Lung (tissue), 12 donors: ENCODE results near the gene DOC2B. TPM values are rescaled to one million over a fixed set of nuclear protein-coding genes. Genes with fewer than 3 reads are reported as not detected.

Experiments used
- ATAC-seq: fragments of 200-7000 bp; cut with Tn5 transposase; one replicate; pipeline ENCODE4 v1.9.1; 2020; ENCODE audit warnings: moderate number of reproducible peaks; ENCODE audit not compliant: insufficient read depth, low FRiP score
- DNase-seq, 3 donors: peaks; one replicate each; pipeline ENCODE4 v3.0.0-alpha.2; 2013 to 2017
- H3K27ac ChIP-seq, 2 donors: one replicate each; pipeline ENCODE4 v1.5.1; 2013; ENCODE audit warnings: mild to moderate bottlenecking in 2 of 2, moderate library complexity in 2 of 2, control low read depth in 1 of 2, inconsistent platforms in 1 of 2, low read depth in 1 of 2, low read length in 1 of 2
- H3K27me3 ChIP-seq, 3 donors: one replicate each; pipeline ENCODE4 v1.5.1; 2013; ENCODE audit warnings: low read length in 2 of 3; ENCODE audit not compliant: control insufficient read depth in 3 of 3, insufficient read depth in 3 of 3
- H3K36me3 ChIP-seq, 4 donors: one replicate each; pipeline ENCODE4 v1.5.1; 2013; ENCODE audit warnings: low read length in 4 of 4, mild to moderate bottlenecking in 1 of 4, moderate library complexity in 1 of 4; ENCODE audit not compliant: control insufficient read depth in 4 of 4, insufficient read depth in 4 of 4
- H3K4me1 ChIP-seq, 5 donors: one replicate each; pipeline ENCODE4 v1.5.1; 2013; ENCODE audit warnings: low read length in 5 of 5, mild to moderate bottlenecking in 2 of 5, moderate library complexity in 1 of 5; ENCODE audit not compliant: control insufficient read depth in 5 of 5, insufficient read depth in 5 of 5
- H3K4me3 ChIP-seq: one replicate; pipeline ENCODE4 v1.5.1; 2013; ENCODE audit warnings: mild to moderate bottlenecking, control low read depth, moderate library complexity
- H3K9ac ChIP-seq, 2 donors: one replicate each; pipeline ENCODE4 v1.5.1; 2013; ENCODE audit warnings: low read length in 2 of 2, control low read depth in 1 of 2; ENCODE audit not compliant: insufficient read depth in 1 of 2
- H3K9me3 ChIP-seq, 4 donors: one replicate each; pipeline ENCODE4 v1.5.1; 2013; ENCODE audit warnings: low read length in 3 of 4, mild to moderate bottlenecking in 1 of 4, moderate library complexity in 1 of 4; ENCODE audit not compliant: control insufficient read depth in 4 of 4, insufficient read depth in 3 of 4
- WGBS, 2 donors: extraction: QIAGEN DNeasy Blood & Tissue Kit; methylation state at CpG; one replicate each; pipeline ENCODE4 v1.1.7; 2013; 5-methylcytosine and 5-hydroxymethylcytosine counted together
- polyA plus RNA-seq, 2 donors: library from polyadenylated mRNA; stranded (reverse); fragments of 200-250 nt; gene quantifications; one replicate each; pipeline ENCODE4 v1.2.1, GENCODE V29; 2013
- total RNA-seq, 2 donors: library from RNA; depleted of rRNA in 1 of 2; stranded (reverse); fragments of >200 nt in 1 of 2; gene quantifications; one replicate each; pipeline ENCODE4 v1.2.1, GENCODE V29; 2014 to 2021
- TF ChIP-seq, protein P1 (sequence below): IDR thresholded peaks from 2 replicates; pipeline ENCODE4 v1.5.1; 2012; ENCODE audit warnings: mild to moderate bottlenecking; ENCODE audit errors: control extremely low read depth, extremely low read depth
- donor health status: control.
- donor health status: control.
- donor health status: Bipolar disorder and iron deficiency.
- donor health status: healthy.
- donor health status: DM: yes; HTN: yes; CAD: no.

DOC2B gene
- total and polyA plus RNA-seq, 4 donors: 3.0 to 7.5 (median 5.3) TPM

DNA sequence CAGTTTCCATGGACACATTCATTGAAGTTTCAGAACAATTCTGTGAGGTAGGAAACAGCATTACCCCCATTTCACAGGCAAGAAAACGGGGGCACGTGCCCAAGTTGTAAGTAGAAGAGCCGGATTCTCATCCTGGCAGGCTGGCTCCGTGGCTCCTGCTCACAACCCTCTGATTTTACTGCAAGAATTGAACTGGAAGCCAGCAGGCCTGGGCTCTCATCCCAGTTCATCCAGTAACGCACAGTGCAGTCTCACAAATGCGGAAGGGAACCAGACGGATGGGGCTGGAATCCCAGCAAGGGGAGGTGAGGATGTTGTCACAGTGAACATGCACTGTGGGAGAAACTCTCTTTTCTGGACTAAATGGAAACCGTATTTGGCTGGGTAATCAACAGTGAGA is 40.7 kb upstream of the DOC2B start:
- H3K4me3 ChIP-seq: no peak overlapping the region
- TF ChIP-seq, protein P1, sequence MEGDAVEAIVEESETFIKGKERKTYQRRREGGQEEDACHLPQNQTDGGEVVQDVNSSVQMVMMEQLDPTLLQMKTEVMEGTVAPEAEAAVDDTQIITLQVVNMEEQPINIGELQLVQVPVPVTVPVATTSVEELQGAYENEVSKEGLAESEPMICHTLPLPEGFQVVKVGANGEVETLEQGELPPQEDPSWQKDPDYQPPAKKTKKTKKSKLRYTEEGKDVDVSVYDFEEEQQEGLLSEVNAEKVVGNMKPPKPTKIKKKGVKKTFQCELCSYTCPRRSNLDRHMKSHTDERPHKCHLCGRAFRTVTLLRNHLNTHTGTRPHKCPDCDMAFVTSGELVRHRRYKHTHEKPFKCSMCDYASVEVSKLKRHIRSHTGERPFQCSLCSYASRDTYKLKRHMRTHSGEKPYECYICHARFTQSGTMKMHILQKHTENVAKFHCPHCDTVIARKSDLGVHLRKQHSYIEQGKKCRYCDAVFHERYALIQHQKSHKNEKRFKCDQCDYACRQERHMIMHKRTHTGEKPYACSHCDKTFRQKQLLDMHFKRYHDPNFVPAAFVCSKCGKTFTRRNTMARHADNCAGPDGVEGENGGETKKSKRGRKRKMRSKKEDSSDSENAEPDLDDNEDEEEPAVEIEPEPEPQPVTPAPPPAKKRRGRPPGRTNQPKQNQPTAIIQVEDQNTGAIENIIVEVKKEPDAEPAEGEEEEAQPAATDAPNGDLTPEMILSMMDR: no peak
- no peak for DNase-seq
- no peak overlapping the region for H3K9ac ChIP-seq
- H3K4me1 ChIP-seq: peaks cover 0 to 6% (median 0%) of the 10 kb centered on the region in 5 donors
- no peaks in the 10 kb centered on the region for H3K27me3 ChIP-seq
- peaks cover 0 to 2% (median 0%) of the 10 kb centered on the region in 4 donors for H3K36me3 ChIP-seq
- peaks cover 0 to 1% (median 0%) of the 10 kb centered on the region in 4 donors for H3K9me3 ChIP-seq
- WGBS, 2 donors: 90% methylated on average over 8 of the region's 8 CpGs
- H3K27ac ChIP-seq: no peak overlapping the region
- ATAC-seq: no peak

GRCh38 chr17:219696-220095 is 38.2 kb upstream of the DOC2B start:
- H3K9ac ChIP-seq: no peak overlapping the region
- H3K27me3 ChIP-seq: no peaks in the 10 kb centered on the region
- H3K9me3 ChIP-seq: peaks cover 0 to 1% (median 0%) of the 10 kb centered on the region in 4 donors
- H3K4me1 ChIP-seq: peaks cover 0 to 6% (median 0%) of the 10 kb centered on the region in 5 donors
- H3K36me3 ChIP-seq: no peaks in the 10 kb centered on the region
- 89 to 99% methylated on average over 10 of the region's 10 CpGs for WGBS, 2 donors
- TF ChIP-seq, protein P1: no peak
- no peak overlapping the region for H3K4me3 ChIP-seq
- ATAC-seq: no peak
- H3K27ac ChIP-seq: no peak overlapping the region
- DNase-seq: no peak

GRCh38 chr17:218432-219110 is 37.1 kb upstream of the DOC2B start:
- no peak for DNase-seq
- Histone ChIP-seq H3K27ac (no peak overlapping the region), H3K4me3 (no peak overlapping the region), H3K9ac (no peak overlapping the region), H3K4me1 (peaks cover 0 to 3% (median 0%) of the 10 kb centered on the region in 5 donors), H3K36me3 (peaks cover 0 to 3% (median 0%) of the 10 kb centered on the region in 4 donors), H3K9me3 (peaks cover 0 to 1% (median 0%) of the 10 kb centered on the region in 4 donors), H3K27me3 (no peaks in the 10 kb centered on the region)
- ATAC-seq: no peak
- TF ChIP-seq, protein P1: no peak
- WGBS, 2 donors: 71 to 80% methylated on average over 8 of the region's 8 CpGs
